Measurements from ENCODE around the gene OST4.

Gene OST4

GRCh38 chr2:27054721-27055120 lies 16.7 kb downstream of the OST4 start:
- no peak overlapping the region for H3K4me3 ChIP-seq (ENCODE audit: insufficient read depth, low read length, poor library complexity, severe bottlenecking)
- H3K36me3 ChIP-seq (ENCODE audit: low read length) = no peaks in the 10 kb centered on the region
- no peak overlapping the region for H3K4me2 ChIP-seq (ENCODE audit: low read depth, low read length, poor library complexity, severe bottlenecking)
- no peaks in the 10 kb centered on the region for H3K79me2 ChIP-seq (ENCODE audit: insufficient read depth, low read length)
- H3F3A ChIP-seq (ENCODE audit: insufficient read depth) = peaks cover 3% of the 10 kb centered on the region; the same call in 1 of the 2 replicates
- no peaks in the 10 kb centered on the region for H3K27me3 ChIP-seq (ENCODE audit: low read length)
- TF ChIP-seq EZH2phosphoT487 (conservative IDR thresholded peaks at IDR 0.05; ENCODE audit: low read length) (no peak), CTCF (IDR thresholded peaks at IDR 0.05; ENCODE audit: insufficient read depth, low read length, poor library complexity, severe bottlenecking) (no peak)
- no peaks in the 10 kb centered on the region for H3K9me3 ChIP-seq (ENCODE audit: insufficient read depth, low read length)
- H3K9ac ChIP-seq (ENCODE audit: low read length) = no peak overlapping the region
- H3K9me2 ChIP-seq (replicated peaks; ENCODE audit: insufficient read depth, low read length) = no peaks in the 10 kb centered on the region
- no peak overlapping the region for H3K27ac ChIP-seq (ENCODE audit: low read depth, low read length)
- H4K20me1 ChIP-seq (ENCODE audit: low read depth, low read length) = no peaks in the 10 kb centered on the region
- no peak overlapping the region for H2AFZ ChIP-seq (ENCODE audit: low read depth, low read length, severe bottlenecking)

GRCh38 chr2:27053776-27054175 lies 17.7 kb downstream of the OST4 start:
- Histone ChIP-seq H3K79me2 (ENCODE audit: insufficient read depth, low read length) (no peaks in the 10 kb centered on the region), H2AFZ (ENCODE audit: low read depth, low read length, severe bottlenecking) (no peak overlapping the region), H3F3A (ENCODE audit: insufficient read depth) (peaks cover 3% of the 10 kb centered on the region; the same call in 1 of the 2 replicates), H3K27ac (ENCODE audit: low read depth, low read length) (no peak overlapping the region), H4K20me1 (ENCODE audit: low read depth, low read length) (no peaks in the 10 kb centered on the region), H3K4me3 (ENCODE audit: insufficient read depth, low read length, poor library complexity, severe bottlenecking) (no peak overlapping the region), H3K27me3 (ENCODE audit: low read length) (no peaks in the 10 kb centered on the region), H3K36me3 (ENCODE audit: low read length) (no peaks in the 10 kb centered on the region), H3K9ac (ENCODE audit: low read length) (no peak overlapping the region), H3K9me2 (replicated peaks; ENCODE audit: insufficient read depth, low read length) (no peaks in the 10 kb centered on the region), H3K9me3 (ENCODE audit: insufficient read depth, low read length) (no peaks in the 10 kb centered on the region), H3K4me2 (ENCODE audit: low read depth, low read length, poor library complexity, severe bottlenecking) (no peak overlapping the region)
- no peak for TF ChIP-seq CTCF (IDR thresholded peaks at IDR 0.05; ENCODE audit: insufficient read depth, low read length, poor library complexity, severe bottlenecking)
- TF ChIP-seq EZH2phosphoT487 (conservative IDR thresholded peaks at IDR 0.05; ENCODE audit: low read length) = no peak

GRCh38 chr2:27053321-27053720 lies 18.1 kb downstream of the OST4 start:
- H3K27me3 ChIP-seq (ENCODE audit: low read length) = no peaks in the 10 kb centered on the region
- H3K27ac ChIP-seq (ENCODE audit: low read depth, low read length) = no peak overlapping the region
- no peaks in the 10 kb centered on the region for H3K9me2 ChIP-seq (replicated peaks; ENCODE audit: insufficient read depth, low read length)
- H3F3A ChIP-seq (ENCODE audit: insufficient read depth) = peaks cover 3% of the 10 kb centered on the region; the same call in 1 of the 2 replicates
- H4K20me1 ChIP-seq (ENCODE audit: low read depth, low read length) = no peaks in the 10 kb centered on the region
- no peak overlapping the region for H3K4me2 ChIP-seq (ENCODE audit: low read depth, low read length, poor library complexity, severe bottlenecking)
- H3K36me3 ChIP-seq (ENCODE audit: low read length) = no peaks in the 10 kb centered on the region
- no peak overlapping the region for H2AFZ ChIP-seq (ENCODE audit: low read depth, low read length, severe bottlenecking)
- H3K79me2 ChIP-seq (ENCODE audit: insufficient read depth, low read length) = no peaks in the 10 kb centered on the region
- TF ChIP-seq CTCF (IDR thresholded peaks at IDR 0.05; ENCODE audit: insufficient read depth, low read length, poor library complexity, severe bottlenecking) (no peak), EZH2phosphoT487 (conservative IDR thresholded peaks at IDR 0.05; ENCODE audit: low read length) (no peak)
- H3K9me3 ChIP-seq (ENCODE audit: insufficient read depth, low read length) = no peaks in the 10 kb centered on the region
- H3K4me3 ChIP-seq (ENCODE audit: insufficient read depth, low read length, poor library complexity, severe bottlenecking) = no peak overlapping the region
- no peak overlapping the region for H3K9ac ChIP-seq (ENCODE audit: low read length)
